SU-DHL-6 (cell line): ENCODE measurements around the gene ANXA9.

Experiments
- H2AFZ ChIP-seq: fragments of 200-600 bp; sonication (generic); 2 replicates; pipeline ENCODE4 v1.6.1; 2014; ENCODE audit warnings: low read depth, mild to moderate bottlenecking, moderate library complexity, mixed read lengths, antibody characterized with exemption, low read length; ENCODE audit not compliant: severe bottlenecking
- H3F3A ChIP-seq: fragments of 200-600 bp; shearing (Covaris generic); 2 replicates; pipeline ENCODE4 v1.6.0; 2016; ENCODE audit warnings: antibody characterized with exemption, mild to moderate bottlenecking; ENCODE audit not compliant: insufficient read depth
- H3K27ac ChIP-seq: fragments of 200-600 bp; sonication (generic); 2 replicates; pipeline ENCODE4 v1.5.1; 2016; ENCODE audit warnings: low read depth, mild to moderate bottlenecking, low read length, moderate library complexity, mixed read lengths
- H3K27me3 ChIP-seq: fragments of 200-600 bp; sonication (generic), shearing (Covaris generic); 2 replicates; pipeline ENCODE4 v1.6.0; 2014; ENCODE audit warnings: mild to moderate bottlenecking, low read length
- H3K36me3 ChIP-seq: fragments of 200-600 bp; sonication (generic); 2 replicates; pipeline ENCODE4 v1.6.1; 2014; ENCODE audit warnings: mild to moderate bottlenecking, low read length, mixed read lengths
- H3K4me2 ChIP-seq: fragments of 300-600, 200-600 bp; shearing (Covaris generic), sonication (generic); 2 replicates; pipeline ENCODE4 v1.6.0; 2014; ENCODE audit warnings: low read length, low read depth, mild to moderate bottlenecking; ENCODE audit not compliant: poor library complexity, severe bottlenecking
- H3K4me3 ChIP-seq: fragments of 200-600 bp; sonication (generic); 2 replicates; pipeline ENCODE4 v1.5.1; 2014; ENCODE audit warnings: antibody characterized with exemption, low read length, mild to moderate bottlenecking, mixed read lengths; ENCODE audit not compliant: insufficient read depth, poor library complexity, severe bottlenecking
- H3K79me2 ChIP-seq: fragments of 200-600 bp; sonication (generic); 2 replicates; pipeline ENCODE4 v1.6.1; 2014; ENCODE audit warnings: mild to moderate bottlenecking, low read length, moderate library complexity; ENCODE audit not compliant: insufficient read depth
- H3K9ac ChIP-seq: fragments of 200-600 bp; sonication (generic); 2 replicates; pipeline ENCODE4 v1.7.0; 2014; ENCODE audit warnings: mild to moderate bottlenecking, low read length
- H3K9me2 ChIP-seq: fragments of 200-600 bp; sonication (generic); replicated peaks from 2 replicates; pipeline ENCODE4 v1.6.1; 2014; ENCODE audit warnings: low read length; ENCODE audit not compliant: insufficient read depth
- H3K9me3 ChIP-seq: fragments of 200-600 bp; sonication (generic); 2 replicates; pipeline ENCODE4 v1.6.1; 2014; ENCODE audit warnings: low read length, mixed read lengths; ENCODE audit not compliant: insufficient read depth
- H4K20me1 ChIP-seq: fragments of 200-600 bp; sonication (generic); 2 replicates; pipeline ENCODE4 v1.6.1; 2014; ENCODE audit warnings: low read depth, mild to moderate bottlenecking, antibody characterized with exemption, low read length, moderate library complexity, mixed read lengths
- EZH2phosphoT487 ChIP-seq: fragments of 200-600 bp; sonication (generic), shearing (Covaris generic); conservative IDR thresholded peaks from 2 replicates; pipeline ENCODE4 v1.6.1; 2018; ENCODE audit warnings: mild to moderate bottlenecking, antibody characterized with exemption, low read length, moderate library complexity, mixed read lengths
- TF ChIP-seq, protein P1 (sequence below): fragments of 200-600 bp; sonication (generic); IDR thresholded peaks from one replicate; pipeline ENCODE4 v1.5.1; 2017; ENCODE audit warnings: antibody characterized with exemption, mild to moderate bottlenecking, low read length, moderate library complexity; ENCODE audit not compliant: insufficient read depth, poor library complexity, severe bottlenecking

The ANXA9 gene, protein sequence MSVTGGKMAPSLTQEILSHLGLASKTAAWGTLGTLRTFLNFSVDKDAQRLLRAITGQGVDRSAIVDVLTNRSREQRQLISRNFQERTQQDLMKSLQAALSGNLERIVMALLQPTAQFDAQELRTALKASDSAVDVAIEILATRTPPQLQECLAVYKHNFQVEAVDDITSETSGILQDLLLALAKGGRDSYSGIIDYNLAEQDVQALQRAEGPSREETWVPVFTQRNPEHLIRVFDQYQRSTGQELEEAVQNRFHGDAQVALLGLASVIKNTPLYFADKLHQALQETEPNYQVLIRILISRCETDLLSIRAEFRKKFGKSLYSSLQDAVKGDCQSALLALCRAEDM

DNA sequence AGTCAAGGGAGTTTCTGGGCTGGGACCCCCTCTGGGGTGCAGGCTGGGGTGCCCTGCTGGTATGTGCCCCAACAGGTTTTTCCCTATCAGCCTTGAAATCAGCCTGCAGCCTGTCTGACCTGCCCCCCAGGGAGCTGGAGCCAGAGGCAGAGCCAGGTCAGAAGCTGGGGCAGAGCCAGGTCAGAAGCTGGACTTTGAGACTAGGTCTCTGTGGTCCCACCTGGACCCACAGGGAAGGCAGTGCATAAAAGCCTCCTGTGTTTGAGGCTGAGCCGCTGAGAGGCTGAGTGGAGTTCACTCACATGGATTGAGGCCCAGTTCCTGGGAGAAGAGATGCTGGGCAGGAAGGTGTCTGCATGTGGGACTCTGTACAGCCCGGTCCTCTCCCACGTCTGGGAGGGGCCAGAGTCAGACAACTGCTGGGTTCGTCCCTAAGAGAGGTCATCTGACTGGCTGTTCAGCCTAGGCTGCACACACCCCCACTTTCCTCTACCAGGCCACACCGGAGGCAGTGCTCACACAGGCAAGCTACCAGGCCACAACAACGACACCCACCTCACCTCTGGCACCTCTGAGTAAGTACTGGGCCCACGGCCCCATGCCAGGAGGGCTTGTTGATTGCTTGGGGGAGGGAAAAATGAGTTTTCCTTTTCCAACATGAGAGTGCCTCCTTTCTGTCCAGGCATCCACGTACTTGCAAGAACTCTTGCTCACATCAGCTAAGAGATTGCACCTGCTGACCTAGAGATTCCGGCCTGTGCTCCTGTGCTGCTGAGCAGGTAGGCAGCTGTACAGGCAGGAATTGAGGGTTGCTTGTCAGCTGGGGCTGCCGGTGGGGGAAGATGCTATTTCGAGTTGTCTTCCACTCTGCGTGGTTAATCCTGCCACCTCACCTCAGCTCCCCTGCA lies at the start of gene ANXA9:
TSS of gene ANXA9 (plus strand) at position 488 of the 908 bp plus-strand sequence. CDS start 814 bp downstream, outside the sequence.
- H3K9me2 ChIP-seq: no peaks in the 10 kb centered on the region
- H3K27me3 ChIP-seq: no peaks in the 10 kb centered on the region
- no peaks in the 10 kb centered on the region for H3K79me2 ChIP-seq
- no peaks in the 10 kb centered on the region for H4K20me1 ChIP-seq
- H3K36me3 ChIP-seq: no peaks in the 10 kb centered on the region
- no peak within 1 kb of the TSS for H2AFZ ChIP-seq
- H3K4me3 ChIP-seq: no peak within 1 kb of the TSS
- no peaks in the 10 kb centered on the region for H3K9me3 ChIP-seq
- H3F3A ChIP-seq: no peaks in the 10 kb centered on the region
- H3K4me2 ChIP-seq: no peak within 1 kb of the TSS
- no peak within 1 kb of the TSS for H3K27ac ChIP-seq
- TF ChIP-seq, protein P1, sequence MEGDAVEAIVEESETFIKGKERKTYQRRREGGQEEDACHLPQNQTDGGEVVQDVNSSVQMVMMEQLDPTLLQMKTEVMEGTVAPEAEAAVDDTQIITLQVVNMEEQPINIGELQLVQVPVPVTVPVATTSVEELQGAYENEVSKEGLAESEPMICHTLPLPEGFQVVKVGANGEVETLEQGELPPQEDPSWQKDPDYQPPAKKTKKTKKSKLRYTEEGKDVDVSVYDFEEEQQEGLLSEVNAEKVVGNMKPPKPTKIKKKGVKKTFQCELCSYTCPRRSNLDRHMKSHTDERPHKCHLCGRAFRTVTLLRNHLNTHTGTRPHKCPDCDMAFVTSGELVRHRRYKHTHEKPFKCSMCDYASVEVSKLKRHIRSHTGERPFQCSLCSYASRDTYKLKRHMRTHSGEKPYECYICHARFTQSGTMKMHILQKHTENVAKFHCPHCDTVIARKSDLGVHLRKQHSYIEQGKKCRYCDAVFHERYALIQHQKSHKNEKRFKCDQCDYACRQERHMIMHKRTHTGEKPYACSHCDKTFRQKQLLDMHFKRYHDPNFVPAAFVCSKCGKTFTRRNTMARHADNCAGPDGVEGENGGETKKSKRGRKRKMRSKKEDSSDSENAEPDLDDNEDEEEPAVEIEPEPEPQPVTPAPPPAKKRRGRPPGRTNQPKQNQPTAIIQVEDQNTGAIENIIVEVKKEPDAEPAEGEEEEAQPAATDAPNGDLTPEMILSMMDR: no peak
- no peak for TF ChIP-seq EZH2phosphoT487
- H3K9ac ChIP-seq: no peak within 1 kb of the TSS

DNA sequence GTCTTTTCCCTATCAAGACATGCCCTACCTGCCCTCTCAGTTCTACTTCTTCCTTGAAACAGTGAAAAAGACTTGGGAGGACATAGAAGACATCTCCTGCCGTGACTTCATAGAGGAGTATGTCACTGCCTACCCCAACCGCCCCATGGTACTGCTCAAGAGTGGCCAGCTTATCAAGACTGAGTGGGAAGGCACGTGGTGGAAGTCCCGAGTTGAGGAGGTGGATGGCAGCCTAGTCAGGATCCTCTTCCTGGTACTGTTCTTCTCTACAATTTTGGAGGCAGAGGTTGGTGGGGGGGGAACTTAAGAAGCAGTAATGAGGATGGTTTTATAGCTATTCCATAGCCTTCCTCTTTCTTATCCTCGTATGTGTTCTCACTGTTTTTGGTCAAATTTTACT lies 37.2 kb upstream of the ANXA9 start:
- H3K4me3 ChIP-seq: no peak overlapping the region
- H3K9ac ChIP-seq: no peak overlapping the region
- H2AFZ ChIP-seq: no peak overlapping the region
- no peaks in the 10 kb centered on the region for H3K9me2 ChIP-seq
- H3K27me3 ChIP-seq: no peaks in the 10 kb centered on the region
- no peak overlapping the region for H3K27ac ChIP-seq
- H3K4me2 ChIP-seq: no peak overlapping the region
- no peaks in the 10 kb centered on the region for H3K79me2 ChIP-seq
- no peaks in the 10 kb centered on the region for H4K20me1 ChIP-seq
- H3K9me3 ChIP-seq: no peaks in the 10 kb centered on the region
- peaks cover 13% of the 10 kb centered on the region; the same call in 1 of the 2 replicates for H3K36me3 ChIP-seq
- H3F3A ChIP-seq: no peaks in the 10 kb centered on the region
- TF ChIP-seq, protein P1: no peak
- no peak for TF ChIP-seq EZH2phosphoT487

DNA sequence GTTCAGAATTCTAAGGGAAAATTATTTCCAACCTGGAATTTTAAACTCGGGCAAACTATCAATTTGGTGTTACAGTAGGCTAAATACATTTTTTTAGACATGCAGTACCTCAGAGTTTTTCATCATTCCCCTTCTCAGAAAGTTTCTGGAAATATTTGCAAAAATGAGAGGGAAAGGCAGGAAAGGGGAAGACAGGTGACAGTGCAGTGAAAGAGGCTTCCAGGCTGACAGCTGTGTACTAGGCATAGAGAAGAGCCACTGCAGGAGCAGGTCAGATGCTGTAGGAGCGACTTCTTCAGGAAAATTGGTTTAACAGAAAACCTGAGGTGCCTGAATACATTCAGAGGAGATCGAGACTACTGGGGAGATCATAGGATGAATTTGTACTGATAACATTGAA lies 27.4 kb upstream of the ANXA9 start:
- no peaks in the 10 kb centered on the region for H3K79me2 ChIP-seq
- H3K27ac ChIP-seq: no peak overlapping the region
- no peak overlapping the region for H2AFZ ChIP-seq
- H3K9me2 ChIP-seq: no peaks in the 10 kb centered on the region
- H3K4me3 ChIP-seq: no peak overlapping the region
- no peaks in the 10 kb centered on the region for H4K20me1 ChIP-seq
- H3K4me2 ChIP-seq: no peak overlapping the region
- H3K9ac ChIP-seq: no peak overlapping the region
- TF ChIP-seq, protein P1: no peak
- no peak for TF ChIP-seq EZH2phosphoT487
- H3F3A ChIP-seq: no peaks in the 10 kb centered on the region
- H3K9me3 ChIP-seq: no peaks in the 10 kb centered on the region
- H3K27me3 ChIP-seq: no peaks in the 10 kb centered on the region
- H3K36me3 ChIP-seq: peaks cover 19% of the 10 kb centered on the region; the same call in 1 of the 2 replicates
